Astrocyte (in vitro differentiated cells and primary cell): ENCODE results near the gene ABCA7. TPM values are rescaled to one million over a fixed set of nuclear protein-coding genes. Genes with fewer than 3 reads are reported as not detected.

Experiments used
- DNase-seq: peaks from one replicate; pipeline ENCODE4 v3.0.0-alpha.2; 2010; ENCODE audit warnings: low read depth
- FAIRE-seq: peaks from 2 replicates; lab custom pipeline; 2011; peaks lifted over from hg19 to GRCh38; lab: Jason Lieb, UNC
- H2AFZ ChIP-seq: 2 replicates; pipeline ENCODE4 v1.6.0; 2012; ENCODE audit warnings: low read depth, low read length, inconsistent platforms
- H3K27ac ChIP-seq: 2 replicates; pipeline ENCODE4 v1.5.1; 2011; ENCODE audit warnings: low read depth, low read length, inconsistent platforms
- H3K27me3 ChIP-seq: 2 replicates; pipeline ENCODE4 v1.6.0; 2011; ENCODE audit warnings: low read length, inconsistent platforms; ENCODE audit not compliant: insufficient read depth
- H3K36me3 ChIP-seq: 2 replicates; pipeline ENCODE4 v1.5.1; 2011; ENCODE audit warnings: low read length, inconsistent platforms; ENCODE audit not compliant: insufficient read depth
- H3K4me1 ChIP-seq: 2 replicates; pipeline ENCODE4 v1.5.1; 2011; ENCODE audit warnings: low read length, inconsistent platforms; ENCODE audit not compliant: insufficient read depth
- H3K4me2 ChIP-seq: 2 replicates; pipeline ENCODE4 v1.6.0; 2012; ENCODE audit warnings: low read length, inconsistent platforms
- H3K4me3 ChIP-seq: 2 replicates; pipeline ENCODE4 v1.5.1; 2011; ENCODE audit warnings: low read depth, mild to moderate bottlenecking, low read length, inconsistent platforms; ENCODE audit not compliant: insufficient read depth
- H3K79me2 ChIP-seq: 2 replicates; pipeline ENCODE4 v1.6.0; 2012; ENCODE audit warnings: mild to moderate bottlenecking, low read length, inconsistent platforms; ENCODE audit not compliant: insufficient read depth
- H3K9ac ChIP-seq: 2 replicates; pipeline ENCODE4 v1.6.0; 2012; ENCODE audit warnings: mild to moderate bottlenecking, low read length, inconsistent platforms
- H3K9me3 ChIP-seq: 2 replicates; pipeline ENCODE4 v1.5.1; 2012; ENCODE audit warnings: low read depth, mild to moderate bottlenecking, low read length, inconsistent platforms; ENCODE audit not compliant: insufficient read depth
- H4K20me1 ChIP-seq: 2 replicates; pipeline ENCODE4 v1.6.0; 2012; ENCODE audit warnings: low read length, inconsistent platforms; ENCODE audit not compliant: insufficient read depth
- H3K27ac Mint-ChIP-seq: one replicate; pipeline ENCODE4 v1.8.0; 2021; ENCODE audit warnings: mild to moderate bottlenecking, mixed read lengths; ENCODE audit not compliant: unreplicated experiment
- H3K27me3 Mint-ChIP-seq: one replicate; pipeline ENCODE4 v1.8.0; 2021; ENCODE audit warnings: low read depth, mixed read lengths; ENCODE audit not compliant: unreplicated experiment
- H3K36me3 Mint-ChIP-seq: one replicate; pipeline ENCODE4 v1.8.0; 2021; ENCODE audit warnings: low read depth, mixed read lengths; ENCODE audit not compliant: unreplicated experiment
- H3K4me1 Mint-ChIP-seq: one replicate; pipeline ENCODE4 v1.8.0; 2021; ENCODE audit warnings: low read depth, mixed read lengths; ENCODE audit not compliant: unreplicated experiment
- H3K4me3 Mint-ChIP-seq: one replicate; pipeline ENCODE4 v1.8.0; 2021; ENCODE audit warnings: mild to moderate bottlenecking, moderate library complexity, mixed read lengths; ENCODE audit not compliant: unreplicated experiment
- H3K9me3 Mint-ChIP-seq: one replicate; pipeline ENCODE4 v1.8.0; 2021; ENCODE audit warnings: mild to moderate bottlenecking, mixed read lengths; ENCODE audit not compliant: unreplicated experiment
- EZH2 ChIP-seq: IDR thresholded peaks from 2 replicates; pipeline ENCODE4 v1.6.1; 2012; ENCODE audit warnings: mild to moderate bottlenecking, low read length, inconsistent platforms; ENCODE audit not compliant: insufficient read depth
- total RNA-seq: library from RNA; stranded (reverse); gene quantifications from 2 replicates; pipeline ENCODE4 v1.2.1, GENCODE V29; 2021
- TF ChIP-seq, protein P1 (sequence below): IDR thresholded peaks from 2 replicates; pipeline ENCODE4 v1.5.1; 2011; ENCODE audit warnings: low read depth, mild to moderate bottlenecking, inconsistent platforms, low read length, moderate library complexity; ENCODE audit not compliant: insufficient read depth

ABCA7 gene
- total RNA-seq, 1 donor from 2014 or later: 18.4 TPM

GRCh38 chr19:1106841-1107660 lies 67.1 kb downstream of the ABCA7 start:
- TF ChIP-seq EZH2: no peak
- TF ChIP-seq, protein P1, sequence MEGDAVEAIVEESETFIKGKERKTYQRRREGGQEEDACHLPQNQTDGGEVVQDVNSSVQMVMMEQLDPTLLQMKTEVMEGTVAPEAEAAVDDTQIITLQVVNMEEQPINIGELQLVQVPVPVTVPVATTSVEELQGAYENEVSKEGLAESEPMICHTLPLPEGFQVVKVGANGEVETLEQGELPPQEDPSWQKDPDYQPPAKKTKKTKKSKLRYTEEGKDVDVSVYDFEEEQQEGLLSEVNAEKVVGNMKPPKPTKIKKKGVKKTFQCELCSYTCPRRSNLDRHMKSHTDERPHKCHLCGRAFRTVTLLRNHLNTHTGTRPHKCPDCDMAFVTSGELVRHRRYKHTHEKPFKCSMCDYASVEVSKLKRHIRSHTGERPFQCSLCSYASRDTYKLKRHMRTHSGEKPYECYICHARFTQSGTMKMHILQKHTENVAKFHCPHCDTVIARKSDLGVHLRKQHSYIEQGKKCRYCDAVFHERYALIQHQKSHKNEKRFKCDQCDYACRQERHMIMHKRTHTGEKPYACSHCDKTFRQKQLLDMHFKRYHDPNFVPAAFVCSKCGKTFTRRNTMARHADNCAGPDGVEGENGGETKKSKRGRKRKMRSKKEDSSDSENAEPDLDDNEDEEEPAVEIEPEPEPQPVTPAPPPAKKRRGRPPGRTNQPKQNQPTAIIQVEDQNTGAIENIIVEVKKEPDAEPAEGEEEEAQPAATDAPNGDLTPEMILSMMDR: no peak
- H3K9ac ChIP-seq: no peak overlapping the region
- H3K4me1 ChIP-seq: peaks cover 25% of the 10 kb centered on the region
- Mint-ChIP-seq H3K4me3 (peak overlapping the region; percentile 74), H3K27ac (no peak overlapping the region), H3K27me3 (no peaks in the 10 kb centered on the region), H3K9me3 (no peaks in the 10 kb centered on the region), H3K4me1 (peaks cover 8% of the 10 kb centered on the region), H3K36me3 (no peaks in the 10 kb centered on the region)
- FAIRE-seq (no peak), DNase-seq (peak; percentile 46)
- H3K4me3 ChIP-seq: no peak overlapping the region
- no peak overlapping the region for H3K27ac ChIP-seq
- no peak overlapping the region for H2AFZ ChIP-seq
- H3K27me3 ChIP-seq: no peaks in the 10 kb centered on the region
- H3K36me3 ChIP-seq: no peaks in the 10 kb centered on the region
- H3K4me2 ChIP-seq: no peak overlapping the region
- H4K20me1 ChIP-seq: peaks cover 36% of the 10 kb centered on the region
- no peaks in the 10 kb centered on the region for H3K9me3 ChIP-seq
- H3K79me2 ChIP-seq: peaks cover 23% of the 10 kb centered on the region

GRCh38 chr19:1107661-1108261 lies 67.9 kb downstream of the ABCA7 start:
- no peak overlapping the region for H3K27ac Mint-ChIP-seq

More at GRCh38 chr19:1107661-1108261, 67.9 kb downstream of the ABCA7 start:
- H3K27me3 ChIP-seq: no peaks in the 10 kb centered on the region
- no peak overlapping the region for H3K4me3 ChIP-seq
- H3K9ac ChIP-seq: no peak overlapping the region
- Mint-ChIP-seq H3K4me1 (peaks cover 4% of the 10 kb centered on the region), H3K27me3 (no peaks in the 10 kb centered on the region), H3K9me3 (no peaks in the 10 kb centered on the region), H3K36me3 (no peaks in the 10 kb centered on the region), H3K4me3 (no peak overlapping the region)
- peaks cover 23% of the 10 kb centered on the region for H3K79me2 ChIP-seq
- DNase-seq (no peak), FAIRE-seq (no peak)
- H3K36me3 ChIP-seq: no peaks in the 10 kb centered on the region
- peaks cover 40% of the 10 kb centered on the region for H4K20me1 ChIP-seq
- no peak overlapping the region for H2AFZ ChIP-seq
- H3K9me3 ChIP-seq: no peaks in the 10 kb centered on the region
- no peak overlapping the region for H3K27ac ChIP-seq
- TF ChIP-seq, protein P1: no peak
- no peak for TF ChIP-seq EZH2
- peaks cover 20% of the 10 kb centered on the region for H3K4me1 ChIP-seq
- no peak overlapping the region for H3K4me2 ChIP-seq
